GM19238 (cell line): ENCODE measurements around the gene GFOD1.

ENCODE experiments used
- DNase-seq: peaks from one replicate; pipeline ENCODE4 v3.0.0; 2011; ENCODE audit warnings: low spot score; ENCODE audit not compliant: insufficient read length

GFOD1 gene

DNA sequence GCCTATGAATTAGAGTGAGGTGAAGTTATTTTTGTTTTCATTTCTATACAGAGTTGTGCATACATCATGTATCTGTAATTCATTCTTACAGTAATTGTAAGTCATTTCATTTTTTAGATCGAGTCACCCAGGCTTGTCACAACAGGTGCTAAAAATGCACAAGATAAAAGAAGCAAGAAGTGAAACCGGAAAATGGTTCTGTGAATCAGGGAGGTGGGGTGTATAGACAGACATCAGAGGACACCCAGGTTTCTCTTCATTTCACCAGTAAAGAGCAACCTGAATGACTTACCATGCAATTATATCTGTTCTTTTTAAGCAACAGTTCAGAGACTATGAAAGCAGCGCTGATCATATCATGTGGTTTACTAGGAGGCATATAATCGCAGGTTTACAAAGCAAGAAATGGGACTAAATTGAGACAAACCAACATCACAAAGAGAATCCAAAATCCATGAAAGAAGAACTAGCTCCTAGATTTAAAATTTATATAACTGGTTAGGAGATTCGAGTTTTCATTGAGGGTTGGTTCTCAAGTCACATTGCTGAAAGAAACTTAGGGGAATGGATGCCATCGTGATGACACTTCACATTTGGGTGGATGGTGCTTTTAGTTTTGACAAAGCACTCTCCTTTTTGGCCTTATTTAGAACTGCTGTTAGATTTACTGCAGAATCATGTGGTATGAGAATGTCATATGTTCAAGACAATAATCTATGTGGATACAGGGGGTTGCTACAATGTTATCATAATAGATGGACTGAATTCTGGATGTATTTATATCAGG is 131.2 kb downstream of the GFOD1 start:
- DNase-seq = peak; percentile 73

DNA sequence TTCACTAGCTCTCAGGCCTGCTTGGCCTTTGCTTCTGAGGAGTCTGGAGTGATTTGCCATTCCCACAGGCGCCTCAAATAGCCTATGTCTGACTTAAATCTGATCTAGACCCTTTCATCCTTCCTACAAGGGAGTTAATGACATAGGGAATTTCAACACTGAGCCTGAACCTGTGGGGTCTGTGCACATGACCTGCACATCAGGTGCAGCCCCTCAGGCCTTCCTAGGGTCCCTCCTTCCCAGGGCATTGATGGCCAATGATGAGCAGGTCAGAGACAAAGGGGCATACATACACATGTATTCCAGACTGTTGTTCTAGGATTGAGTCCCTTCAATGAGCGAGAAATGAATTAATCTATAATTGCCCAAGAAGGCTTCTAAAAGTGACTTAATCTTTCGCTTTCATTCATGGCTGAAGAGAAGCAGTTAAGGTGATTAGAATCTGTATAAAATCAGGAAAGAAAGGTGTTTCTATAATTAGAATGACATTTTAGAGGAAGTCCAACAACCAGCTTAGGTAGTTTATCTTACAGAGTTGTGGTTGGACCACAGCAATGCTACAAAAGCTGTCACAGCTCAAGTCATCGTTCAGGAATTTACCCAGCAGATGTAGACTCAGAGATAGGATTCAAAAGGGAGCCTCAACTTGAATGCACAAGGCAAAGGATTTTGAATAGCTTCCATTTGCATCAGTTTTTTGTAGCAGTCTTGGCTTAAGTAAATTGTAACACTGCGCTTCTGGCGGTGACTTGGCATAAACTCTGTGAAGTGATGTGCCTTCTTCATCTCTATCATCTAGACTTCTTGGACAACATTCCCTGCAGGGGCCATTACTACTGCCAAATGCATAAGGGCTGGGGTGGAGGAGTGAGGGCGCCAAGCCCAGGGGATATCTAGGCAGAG is 132.1 kb downstream of the GFOD1 start:
- no peak for DNase-seq

DNA sequence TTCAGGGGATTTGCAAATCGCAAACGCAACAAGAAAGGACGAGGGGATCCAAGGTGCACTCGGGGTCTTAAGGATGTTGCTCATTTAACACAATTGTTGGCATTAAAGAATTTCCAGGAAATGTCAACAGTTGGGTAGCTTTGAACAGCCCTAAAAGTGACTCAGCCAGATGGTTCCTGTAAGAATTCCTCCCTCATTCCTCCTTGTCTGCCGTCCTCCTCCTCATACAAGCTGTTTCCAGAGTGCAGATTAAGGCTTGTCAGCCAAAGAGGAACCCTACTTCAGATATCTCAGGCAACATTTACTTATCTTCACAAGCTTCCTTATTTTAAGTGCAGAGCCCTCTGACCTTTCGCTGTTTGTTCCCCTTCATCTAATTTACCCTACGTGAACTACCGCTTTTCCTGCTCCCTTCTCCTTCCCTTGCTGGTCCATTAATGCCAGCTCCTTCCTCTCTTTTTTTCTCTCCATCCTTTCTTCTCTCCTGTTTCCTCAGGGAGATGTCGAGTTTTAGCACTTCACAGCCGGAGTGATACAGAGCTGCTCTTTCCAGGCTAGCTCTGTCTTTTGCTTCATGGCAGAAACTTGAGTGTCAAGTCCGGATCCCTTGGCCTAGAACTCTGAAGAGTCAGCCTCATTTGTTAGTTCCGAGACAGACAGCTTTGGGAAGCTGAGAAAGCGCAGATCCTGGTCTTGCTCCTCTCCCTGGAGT is 132.9 kb downstream of the GFOD1 start:
- DNase-seq = no peak

DNA sequence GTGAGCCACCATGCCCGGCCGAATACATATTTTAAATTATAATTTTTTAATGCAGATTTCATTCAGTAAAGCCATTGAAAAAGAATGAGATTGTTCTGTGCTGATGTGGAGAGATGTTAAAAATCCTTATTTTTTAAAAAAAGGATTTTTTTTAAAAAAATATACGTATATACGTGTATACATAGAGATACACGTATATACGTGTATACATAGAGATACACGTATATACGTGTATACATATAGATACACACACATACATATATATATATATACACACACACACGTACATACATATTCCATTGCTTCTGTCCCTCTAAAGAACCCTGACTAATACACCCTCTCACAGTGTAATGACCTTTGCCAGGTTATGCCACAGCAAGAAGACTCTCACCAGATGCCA is 135.2 kb downstream of the GFOD1 start:
- DNase-seq = no peak

DNA sequence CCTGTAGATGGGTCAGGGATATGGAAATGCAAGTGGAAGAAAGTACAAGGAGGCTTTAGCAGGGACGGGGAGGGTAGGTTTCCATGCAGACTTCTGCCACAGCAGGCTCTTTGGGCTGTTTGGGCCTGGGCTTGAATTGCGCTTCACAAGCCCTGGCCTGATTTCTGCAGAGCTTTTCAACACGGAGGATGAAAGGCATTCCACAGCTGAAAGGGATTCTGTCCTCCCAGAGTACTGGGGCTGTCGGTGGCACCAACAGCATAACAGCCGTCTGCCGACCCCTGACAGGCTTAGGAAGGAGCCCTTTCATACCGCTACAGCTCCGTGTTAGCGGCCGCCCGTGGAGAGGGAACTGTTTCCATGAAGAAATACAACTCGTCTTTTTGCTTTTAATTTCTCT is 136.1 kb downstream of the GFOD1 start:
- DNase-seq = no peak

DNA sequence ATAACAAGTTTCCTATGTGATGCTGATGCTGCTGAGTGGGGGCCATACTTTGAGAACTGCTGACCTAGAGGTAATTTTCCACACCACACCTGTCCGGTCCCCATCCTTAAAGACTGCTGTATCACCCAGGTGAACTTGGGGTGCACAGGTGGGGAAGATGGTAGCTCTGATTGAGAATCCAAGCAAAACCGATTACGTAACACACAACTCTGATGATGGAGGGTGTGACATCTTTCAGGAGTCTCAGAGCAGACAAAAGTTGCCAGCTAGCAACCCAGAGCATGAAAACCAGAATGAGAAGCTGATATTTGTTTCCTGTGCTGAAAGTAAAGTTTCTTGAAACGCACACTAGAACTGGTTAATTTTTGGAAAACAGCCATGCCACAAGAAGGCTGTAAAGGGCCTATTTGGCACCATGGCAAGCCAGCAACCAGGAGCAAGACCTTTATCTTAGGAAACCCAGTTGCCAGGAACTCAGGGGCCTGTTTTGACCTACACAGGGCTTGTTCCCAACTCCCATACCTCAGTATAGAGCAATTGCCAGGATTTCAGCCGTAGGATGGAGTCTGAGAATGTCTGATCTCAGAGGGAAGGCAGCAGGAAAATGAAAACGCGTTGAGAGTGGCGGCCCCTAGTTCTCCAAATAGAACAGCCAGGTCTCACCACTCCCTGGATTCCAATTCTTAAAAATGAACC is 137.4 kb downstream of the GFOD1 start:
- no peak for DNase-seq

DNA sequence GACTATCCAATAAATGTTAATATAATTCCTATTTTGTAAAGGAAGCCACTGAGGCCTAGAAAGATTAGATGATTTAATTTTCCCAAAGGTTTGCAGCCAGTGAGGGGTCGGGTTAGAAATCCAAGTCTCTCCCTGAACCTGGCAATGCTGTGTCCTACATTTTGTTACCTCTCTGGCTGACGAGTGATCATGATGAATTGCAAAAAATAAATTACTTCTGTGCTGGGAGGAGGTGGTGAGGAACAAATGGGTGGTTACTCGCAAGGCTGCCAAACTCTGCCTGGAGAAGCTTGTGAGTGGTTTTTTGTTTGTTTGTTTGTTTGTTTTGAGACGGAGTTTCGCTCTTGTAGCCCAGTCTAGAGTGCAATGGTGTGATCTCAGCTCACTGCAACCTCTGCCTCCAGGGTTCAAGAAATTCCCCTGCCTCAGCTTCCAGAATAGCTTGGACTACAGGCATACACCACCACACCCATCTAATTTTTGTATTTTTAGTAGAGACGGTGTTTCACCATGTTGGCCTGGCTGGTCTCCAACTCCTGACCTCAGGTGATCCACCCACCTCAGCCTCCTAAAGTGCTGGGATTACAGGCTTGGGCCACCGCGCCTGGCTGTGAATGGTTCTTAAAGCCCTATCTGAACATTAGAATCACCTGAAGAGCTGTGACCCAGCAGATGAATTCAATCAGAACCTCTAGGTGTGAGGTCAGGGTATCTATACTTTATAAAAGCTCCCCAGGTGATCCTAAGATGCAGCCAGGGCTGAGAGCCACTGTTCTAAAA is 138.9 kb downstream of the GFOD1 start:
- no peak for DNase-seq

DNA sequence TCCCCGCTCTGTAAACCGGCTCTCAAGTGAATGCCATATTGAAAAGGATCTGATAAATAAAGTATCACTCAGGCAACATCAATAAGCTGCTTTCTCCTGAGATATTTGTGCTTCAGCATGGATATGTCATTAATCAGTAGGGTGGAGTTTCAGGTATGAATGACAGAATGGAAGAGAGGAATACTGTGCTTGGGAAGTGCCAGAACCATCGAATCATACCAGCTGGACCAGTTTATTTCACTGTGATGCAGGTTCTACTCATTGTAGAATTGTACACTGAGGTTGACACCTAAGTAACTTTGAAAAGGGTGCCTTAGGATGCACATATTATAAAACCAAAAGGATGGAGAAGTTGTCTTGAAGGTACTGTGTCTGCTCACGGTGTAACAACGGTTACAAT is 141.2 kb downstream of the GFOD1 start:
- no peak for DNase-seq

DNA sequence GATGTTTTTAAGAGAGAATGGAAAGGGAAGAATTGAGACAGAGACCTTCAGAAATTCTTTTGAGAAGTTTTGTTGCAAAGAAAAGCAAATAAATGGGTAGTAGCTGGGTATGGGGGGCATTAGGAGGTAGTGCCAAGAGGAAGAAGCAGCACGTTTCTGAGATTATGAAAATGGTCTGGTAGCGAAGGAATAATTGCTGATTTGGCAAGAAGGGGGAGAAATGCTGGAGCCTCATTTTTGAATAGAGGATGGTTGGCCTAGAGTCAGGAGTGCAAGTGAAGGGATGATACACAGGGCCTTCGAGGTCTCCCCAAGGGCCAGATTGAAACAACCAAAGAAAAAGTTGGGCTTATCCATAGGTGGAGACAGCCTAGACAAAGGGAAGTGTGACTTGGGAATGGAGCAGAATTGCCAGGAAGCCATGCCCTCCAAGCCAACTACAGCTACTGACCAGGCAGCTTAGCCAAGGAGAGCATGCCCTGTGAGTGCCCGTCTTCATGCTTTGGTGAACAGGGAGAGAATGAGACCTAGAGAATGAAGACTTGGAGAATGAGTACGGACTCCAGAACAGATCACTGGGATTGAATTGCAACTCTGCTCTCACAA is 144.9 kb downstream of the GFOD1 start:
- no peak for DNase-seq

DNA sequence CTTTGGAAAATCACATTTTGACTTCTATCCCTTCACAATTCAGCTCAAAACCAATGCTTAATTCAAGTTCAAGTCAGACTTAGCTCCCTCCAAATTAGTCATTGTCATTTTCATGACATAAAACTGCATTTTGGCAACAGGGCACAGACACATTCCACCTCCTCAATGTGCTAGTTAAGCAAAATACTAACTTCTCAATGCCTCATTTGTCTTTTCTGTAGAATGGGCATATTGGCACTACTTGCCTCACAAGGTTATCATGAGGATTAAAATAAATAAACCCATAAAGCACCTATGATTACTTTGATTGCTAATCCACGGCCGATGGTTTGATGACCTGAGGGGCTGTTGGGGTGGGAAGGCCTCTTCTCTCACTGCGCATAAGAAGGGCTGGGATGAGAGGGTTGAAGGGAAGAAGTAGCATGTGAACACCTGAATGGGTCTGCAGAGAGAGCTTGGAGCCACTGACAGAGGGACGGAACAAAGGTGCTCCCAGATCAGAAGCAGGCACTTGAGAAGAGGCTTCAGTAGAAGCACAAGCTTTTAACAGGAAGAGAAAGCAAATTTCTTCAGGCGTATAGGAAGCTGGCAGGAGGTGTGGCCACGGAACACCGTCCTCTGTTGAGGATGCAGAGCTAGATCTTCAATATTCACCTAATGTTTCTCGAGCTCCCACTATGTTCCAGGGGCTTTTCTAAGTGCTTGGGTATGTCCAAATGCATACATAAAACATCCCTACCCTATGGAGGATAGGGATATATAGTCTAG is 147.4 kb downstream of the GFOD1 start:
- no peak for DNase-seq

DNA sequence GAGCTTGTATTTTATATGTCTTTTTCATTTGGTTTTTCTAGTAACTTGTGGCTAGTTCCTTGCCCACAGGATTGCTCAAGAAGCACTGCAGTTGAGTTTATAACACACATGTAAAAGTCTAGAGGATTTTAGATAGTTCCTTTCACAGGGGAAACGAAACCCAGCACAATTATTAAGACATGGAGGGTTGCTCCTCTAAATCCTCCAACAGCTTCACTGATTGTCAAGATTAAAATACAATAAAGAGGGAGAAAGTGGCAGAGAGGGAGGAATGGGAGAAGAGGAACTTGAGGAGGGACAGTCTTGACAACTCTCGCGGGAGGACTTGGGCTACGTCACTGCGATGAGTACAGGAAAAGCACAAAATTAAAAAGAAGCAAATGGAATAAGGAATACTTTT is 149.4 kb downstream of the GFOD1 start:
- DNase-seq = no peak

DNA sequence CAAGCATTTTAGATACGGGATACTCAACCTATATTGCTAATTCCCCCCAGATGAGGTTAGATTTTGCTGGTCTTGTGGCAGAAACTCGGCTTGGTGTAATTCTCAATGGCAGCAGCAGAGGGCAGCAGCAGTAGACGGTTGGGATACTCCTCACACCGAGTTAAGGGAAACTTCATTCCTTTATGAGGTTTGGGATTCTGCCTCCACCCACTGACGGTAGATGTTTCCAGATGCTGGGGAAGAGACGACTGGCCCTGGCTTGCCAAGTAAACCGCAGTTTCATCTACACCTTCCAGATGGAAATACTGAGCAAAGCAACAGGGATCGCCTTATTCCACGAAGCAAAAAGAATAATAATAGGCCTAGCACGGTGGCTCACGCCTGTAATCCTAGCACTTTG is 150.8 kb downstream of the GFOD1 start:
- peak; percentile 54 for DNase-seq

DNA sequence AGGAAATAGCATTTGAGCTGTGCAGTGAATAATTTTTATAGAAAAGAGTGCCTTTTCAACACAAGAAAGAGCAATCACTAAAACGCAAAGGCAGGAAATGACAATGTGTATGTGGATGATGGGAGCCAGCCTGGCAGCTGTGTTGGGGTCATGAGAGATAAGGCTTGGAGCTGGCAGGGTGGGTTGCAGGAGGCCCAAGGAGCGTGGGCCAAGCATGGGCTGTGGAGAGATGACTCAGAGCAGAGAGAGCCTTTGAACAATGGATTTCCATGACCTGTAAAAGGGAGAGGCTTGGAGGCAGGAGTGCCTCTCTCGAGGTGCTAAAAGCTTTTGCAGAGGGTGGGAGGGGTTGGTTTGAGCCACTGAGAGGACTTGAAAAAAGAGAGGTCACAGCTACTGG is 152.4 kb downstream of the GFOD1 start:
- no peak for DNase-seq

DNA sequence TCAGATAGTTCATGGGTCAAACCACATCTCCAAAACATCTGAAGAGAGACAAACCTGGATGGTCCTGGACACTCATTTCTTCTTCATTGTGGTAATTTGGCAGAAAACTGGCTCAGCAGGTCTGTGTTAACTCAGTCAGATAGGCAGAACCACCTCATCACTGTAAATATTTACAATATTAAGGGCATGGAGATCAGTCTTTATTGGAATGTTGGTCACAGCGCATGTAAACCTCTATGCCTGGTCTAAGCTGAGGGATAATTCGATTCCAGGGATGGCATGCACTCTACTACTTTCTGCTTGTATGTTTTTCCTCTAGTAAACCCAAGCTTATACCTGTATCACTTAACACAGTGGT is 155.1 kb downstream of the GFOD1 start:
- DNase-seq = no peak

DNA sequence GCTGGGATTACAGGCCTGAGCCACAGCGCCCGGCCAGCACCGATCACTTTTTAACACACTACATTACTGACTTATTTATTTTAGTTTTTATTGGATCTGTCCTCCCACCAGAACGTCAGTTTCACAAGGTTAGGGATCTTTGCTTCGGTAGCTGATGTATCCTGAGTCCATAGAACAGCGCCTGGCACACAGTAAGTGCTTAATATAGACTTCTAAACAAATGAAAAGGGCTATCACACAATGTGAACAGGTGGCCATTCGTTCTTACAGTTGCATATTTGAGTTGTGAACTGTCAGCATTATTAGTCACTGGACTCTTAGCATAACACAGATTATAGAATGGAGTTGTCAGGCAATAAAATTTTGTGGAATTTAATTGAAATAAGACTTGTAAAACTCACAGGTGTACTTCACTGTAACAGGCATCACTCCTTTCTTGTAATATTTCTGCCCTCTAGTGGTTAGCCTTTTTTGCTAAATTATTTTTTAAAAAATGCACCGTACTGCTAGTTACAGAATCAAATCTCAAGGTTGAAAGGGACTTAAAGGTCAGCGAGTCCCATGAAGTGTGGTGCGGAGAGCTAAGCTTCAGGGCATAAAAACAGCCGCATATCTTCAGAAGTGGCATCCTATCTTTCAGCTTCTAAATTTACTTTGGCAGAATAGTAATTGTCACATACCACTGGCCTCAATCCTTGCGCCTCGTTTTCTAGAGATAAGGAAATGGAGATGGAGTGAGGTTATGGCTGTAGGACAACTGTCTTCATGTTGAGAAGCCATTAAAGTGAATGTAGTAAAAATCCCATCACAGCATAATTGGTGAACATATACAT is 155.7 kb downstream of the GFOD1 start:
- DNase-seq = no peak

DNA sequence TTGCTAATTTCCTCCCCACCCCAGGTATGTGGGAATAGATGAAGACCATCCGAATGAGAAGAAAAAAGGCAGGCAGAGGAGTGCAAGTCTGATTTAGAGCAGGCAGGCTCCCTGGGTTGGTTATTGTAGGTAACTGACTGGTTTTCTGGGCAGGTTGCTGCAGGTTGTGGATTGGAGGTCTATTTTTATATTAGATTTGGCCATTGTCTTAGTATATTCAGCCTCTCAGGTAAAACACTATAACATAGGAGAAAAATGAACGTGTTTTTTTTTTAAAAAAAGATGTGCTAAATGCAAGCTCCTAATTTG is 158.6 kb downstream of the GFOD1 start:
- DNase-seq = no peak

DNA sequence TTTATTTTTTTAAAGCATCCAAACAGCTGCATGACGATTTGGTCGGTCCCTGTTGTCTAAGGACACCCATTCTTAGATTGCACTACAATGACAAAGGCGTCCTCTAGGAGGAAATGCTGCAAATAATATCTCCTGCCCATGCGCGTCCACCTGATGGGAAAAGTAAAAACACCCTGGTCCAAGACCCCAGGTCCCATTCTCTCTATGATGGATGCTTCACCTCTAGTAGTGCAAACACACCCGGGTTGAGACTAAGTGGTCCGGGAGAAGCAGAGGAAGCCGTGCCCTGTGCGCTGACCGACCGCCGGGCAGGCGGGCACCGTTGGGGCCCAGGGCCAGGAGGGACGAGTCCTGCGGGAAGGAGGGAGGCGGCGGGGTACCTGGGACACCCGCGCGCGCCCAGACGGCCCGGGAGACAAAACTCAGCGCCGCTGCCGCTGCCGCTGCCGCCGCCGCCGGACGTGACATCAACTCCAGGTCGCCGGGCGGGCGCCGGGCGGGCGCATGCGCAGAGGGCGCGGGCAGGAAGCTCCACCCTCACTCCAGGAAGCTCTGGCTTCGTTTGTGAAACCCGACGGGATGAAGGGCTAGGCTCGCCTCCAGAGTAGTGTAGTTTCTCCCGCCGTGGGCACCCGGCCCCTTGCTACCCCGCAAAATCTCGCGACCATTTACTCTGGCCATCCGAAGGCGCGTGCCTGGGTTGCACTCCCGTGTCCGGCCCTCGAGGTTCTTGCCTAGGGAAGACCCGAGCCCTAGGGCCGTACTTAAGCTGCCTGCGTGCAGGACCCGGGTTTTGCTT is 159.1 kb downstream of the GFOD1 start, which contains the start of gene TBC1D7:
Gene TBC1D7 (minus strand): TSS at position 462 of the 799 bp plus-strand sequence. CDS start 1,639 bp downstream, outside the sequence.
- DNase-seq = peak; percentile 79

DNA sequence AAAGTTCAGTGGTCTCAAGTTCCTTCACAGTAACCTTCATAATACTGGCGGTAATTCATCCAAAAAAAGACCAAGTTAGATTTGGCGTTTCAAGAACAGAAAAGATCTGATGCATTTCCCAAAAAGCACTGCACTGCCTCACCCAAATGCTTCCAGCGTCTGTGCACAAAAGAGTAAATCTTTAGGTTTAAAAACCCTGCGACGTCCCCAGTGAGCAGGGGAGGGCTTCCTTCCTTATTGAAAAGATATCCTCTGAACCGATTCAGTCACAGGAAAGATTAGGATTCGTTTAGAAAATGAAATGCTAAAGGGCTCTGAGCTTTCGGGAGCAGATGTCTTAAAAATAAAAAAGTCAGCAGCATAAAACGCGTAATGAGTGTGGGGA is 159.7 kb downstream of the GFOD1 start:
- DNase-seq = no peak
